ENCODE data around the gene CD46. TPM values are rescaled to one million over a fixed set of nuclear protein-coding genes. Genes with fewer than 3 reads are reported as not detected.

The CD46 gene
- total RNA-seq, 5 donors from 2014 or later (not counting 1 experiment from before 2014, with no cell fraction given): 123 to 152 (median 145) TPM

DNA sequence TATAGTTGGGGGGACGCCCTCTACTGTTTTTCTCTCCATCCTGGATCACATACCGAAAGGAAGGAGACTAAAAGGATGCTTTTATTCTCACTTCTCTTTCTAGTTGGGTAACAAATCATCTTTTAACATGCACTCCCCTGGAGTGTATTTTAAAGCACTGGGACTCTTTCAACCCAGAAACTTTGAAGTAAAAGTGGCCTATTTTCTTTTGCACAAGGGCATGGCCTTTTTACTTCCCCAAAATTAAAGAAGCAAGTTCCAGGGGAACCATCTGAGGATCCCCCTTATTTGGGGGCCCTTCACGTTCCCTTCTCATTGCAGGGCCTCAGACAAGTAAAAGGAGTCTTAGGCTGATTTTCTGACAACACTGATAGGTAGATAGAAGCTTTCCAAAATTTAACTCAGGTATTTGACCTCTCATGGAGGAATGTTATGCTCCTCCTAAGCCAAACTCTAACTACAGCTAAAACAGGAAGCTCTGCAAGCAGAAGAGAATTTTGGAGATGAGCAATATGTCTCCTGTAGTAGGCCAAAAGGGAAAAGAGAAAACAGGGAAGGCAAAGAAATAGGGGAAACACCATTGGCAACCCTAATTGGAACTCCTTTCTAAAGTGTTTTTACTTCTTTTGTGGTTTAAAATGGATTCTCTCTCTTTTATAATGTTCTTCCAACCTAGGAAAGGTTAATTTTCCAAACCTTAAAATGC lies 8.9 kb upstream of the CD46 start:
- no peak for ATAC-seq (replicated peaks in 1 of 4)
- Histone ChIP-seq H3K27me3 (replicated peaks in 1 of 2; ENCODE audit: control insufficient read depth in 2 of 2, extremely low read depth in 1 of 2, insufficient read depth in 2 of 2, low read length in 1 of 2) (peaks cover 0 to 3% of the 10 kb centered on the region in 2 experiments), H3K27ac (ENCODE audit: low read length) (no peak overlapping the region), H3K4me1 (ENCODE audit: control insufficient read depth in 1 of 2, extremely low read depth in 1 of 2, insufficient read depth in 2 of 2, low read length in 2 of 2) (no peaks in the 10 kb centered on the region), H3K9me3 (no peaks in the 10 kb centered on the region), H3K36me3 (ENCODE audit: control insufficient read depth in 2 of 2, extremely low read depth in 1 of 2, insufficient read depth in 1 of 2, low read length in 1 of 2) (no peaks in the 10 kb centered on the region), H3K4me3 (ENCODE audit: control insufficient read depth in 1 of 2, extremely low read depth in 1 of 2, low read length in 1 of 2) (no peak overlapping the region)
- Mint-ChIP-seq H3K4me3 (no peak overlapping the region), H3K27ac (no peak overlapping the region), H3K36me3 (no peaks in the 10 kb centered on the region), H3K9me3 (no peaks in the 10 kb centered on the region), H3K4me1 (peaks cover 10 to 13% (median 11%) of the 10 kb centered on the region in 3 donors), H3K27me3 (no peaks in the 10 kb centered on the region)
- CTCF ChIA-PET: no interaction called here
- POLR2A ChIA-PET: no interaction called here
- WGBS (ENCODE audit: insufficient coverage): no CpG with 5 or more reads among the region's 3 CpGs
- no peak for DNase-seq

- Mint-ChIP-seq H3K4me3 (no peak overlapping the region), H3K9me3 (no peaks in the 10 kb centered on the region), H3K36me3 (no peaks in the 10 kb centered on the region), H3K4me1 (peaks cover 11 to 16% (median 12%) of the 10 kb centered on the region in 3 donors), H3K27me3 (no peaks in the 10 kb centered on the region), H3K27ac (no peak overlapping the region)
- Histone ChIP-seq H3K27ac (ENCODE audit: low read length) (no peak overlapping the region), H3K9me3 (no peaks in the 10 kb centered on the region), H3K36me3 (ENCODE audit: control insufficient read depth in 2 of 2, extremely low read depth in 1 of 2, insufficient read depth in 1 of 2, low read length in 1 of 2) (no peaks in the 10 kb centered on the region), H3K4me1 (ENCODE audit: control insufficient read depth in 1 of 2, extremely low read depth in 1 of 2, insufficient read depth in 2 of 2, low read length in 2 of 2) (peaks cover 3 to 7% of the 10 kb centered on the region in 2 experiments), H3K4me3 (ENCODE audit: control insufficient read depth in 1 of 2, extremely low read depth in 1 of 2, low read length in 1 of 2) (no peak overlapping the region), H3K27me3 (replicated peaks in 1 of 2; ENCODE audit: control insufficient read depth in 2 of 2, extremely low read depth in 1 of 2, insufficient read depth in 2 of 2, low read length in 1 of 2) (peaks cover 0 to 3% of the 10 kb centered on the region in 2 experiments)
- no peak for DNase-seq
- WGBS (ENCODE audit: insufficient coverage): no CpG with 5 or more reads among the region's 4 CpGs
- ChIA-PET POLR2A (interaction anchor here in 1 of 2 donors (0.7 kb wide), 1 partner anchor 11 kb away, joined by 7 read pairs; no protein-coding TSS in a partner anchor), CTCF (no interaction called here)
- no peak for ATAC-seq (replicated peaks in 1 of 4)
Measured at GRCh38 chr1:207744000-207744534, 7.8 kb upstream of the CD46 start.

DNA sequence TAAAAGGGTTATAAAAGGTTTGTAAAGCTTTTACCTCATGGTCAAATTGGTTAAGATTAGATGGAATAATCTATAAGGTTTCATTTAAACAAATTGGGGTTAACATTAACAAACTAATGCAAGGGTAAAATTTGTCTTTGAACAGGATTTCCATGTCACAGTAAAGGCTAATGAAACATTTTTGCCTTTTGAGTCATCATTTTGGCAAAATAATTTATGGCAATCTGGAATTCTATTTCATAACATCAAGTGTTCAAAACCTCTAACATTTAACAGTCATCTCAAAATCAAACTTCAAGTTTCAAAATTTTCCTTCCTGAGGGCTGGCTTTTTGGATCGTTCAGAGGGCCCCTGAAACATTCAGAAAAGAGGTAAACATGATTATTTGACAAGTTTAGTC lies 6.6 kb upstream of the CD46 start:
- CTCF ChIA-PET: no interaction called here
- WGBS (ENCODE audit: insufficient coverage): no CpG with 5 or more reads among the region's 1 CpG
- Histone ChIP-seq H3K9me3 (no peaks in the 10 kb centered on the region), H3K36me3 (ENCODE audit: control insufficient read depth in 2 of 2, extremely low read depth in 1 of 2, insufficient read depth in 1 of 2, low read length in 1 of 2) (no peaks in the 10 kb centered on the region), H3K27ac (ENCODE audit: low read length) (no peak overlapping the region), H3K4me1 (ENCODE audit: control insufficient read depth in 1 of 2, extremely low read depth in 1 of 2, insufficient read depth in 2 of 2, low read length in 2 of 2) (peaks cover 3 to 19% of the 10 kb centered on the region in 2 experiments), H3K27me3 (replicated peaks in 1 of 2; ENCODE audit: control insufficient read depth in 2 of 2, extremely low read depth in 1 of 2, insufficient read depth in 2 of 2, low read length in 1 of 2) (peaks cover 0 to 3% of the 10 kb centered on the region in 2 experiments), H3K4me3 (ENCODE audit: control insufficient read depth in 1 of 2, extremely low read depth in 1 of 2, low read length in 1 of 2) (no peak overlapping the region)
- no peaks in the 10 kb centered on the region for H3K36me3 Mint-ChIP-seq
- peaks cover 20 to 27% (median 20%) of the 10 kb centered on the region in 3 donors for H3K4me1 Mint-ChIP-seq
- ATAC-seq (replicated peaks in 1 of 4): no peak
- no peak overlapping the region for H3K4me3 Mint-ChIP-seq
- no peaks in the 10 kb centered on the region for H3K27me3 Mint-ChIP-seq
- no peaks in the 10 kb centered on the region for H3K9me3 Mint-ChIP-seq
- no peak overlapping the region for H3K27ac Mint-ChIP-seq
- DNase-seq: no peak
- POLR2A ChIA-PET: no interaction called here

- DNase-seq: no peak
- no peak overlapping the region for H3K27ac Mint-ChIP-seq
- Histone ChIP-seq H3K27ac (ENCODE audit: low read length) (no peak overlapping the region), H3K36me3 (ENCODE audit: control insufficient read depth in 2 of 2, extremely low read depth in 1 of 2, insufficient read depth in 1 of 2, low read length in 1 of 2) (no peaks in the 10 kb centered on the region), H3K27me3 (replicated peaks in 1 of 2; ENCODE audit: control insufficient read depth in 2 of 2, extremely low read depth in 1 of 2, insufficient read depth in 2 of 2, low read length in 1 of 2) (peaks cover 0 to 3% of the 10 kb centered on the region in 2 experiments), H3K4me1 (ENCODE audit: control insufficient read depth in 1 of 2, extremely low read depth in 1 of 2, insufficient read depth in 2 of 2, low read length in 2 of 2) (peaks cover 4 to 27% of the 10 kb centered on the region in 2 experiments), H3K9me3 (no peaks in the 10 kb centered on the region), H3K4me3 (ENCODE audit: control insufficient read depth in 1 of 2, extremely low read depth in 1 of 2, low read length in 1 of 2) (no peak overlapping the region)
- no peak for ATAC-seq (replicated peaks in 1 of 4)
- H3K4me1 Mint-ChIP-seq: peaks cover 27 to 34% (median 28%) of the 10 kb centered on the region in 3 donors
- no peaks in the 10 kb centered on the region for H3K27me3 Mint-ChIP-seq
- no peaks in the 10 kb centered on the region for H3K9me3 Mint-ChIP-seq
- no peaks in the 10 kb centered on the region for H3K36me3 Mint-ChIP-seq
- CTCF ChIA-PET: no interaction called here
- POLR2A ChIA-PET: no interaction called here
- H3K4me3 Mint-ChIP-seq: no peak overlapping the region
- 100% methylated on average over 2 of the region's 6 CpGs for WGBS (ENCODE audit: insufficient coverage)
Measured at GRCh38 chr1:207745839-207746767, 5.8 kb upstream of the CD46 start.

DNA sequence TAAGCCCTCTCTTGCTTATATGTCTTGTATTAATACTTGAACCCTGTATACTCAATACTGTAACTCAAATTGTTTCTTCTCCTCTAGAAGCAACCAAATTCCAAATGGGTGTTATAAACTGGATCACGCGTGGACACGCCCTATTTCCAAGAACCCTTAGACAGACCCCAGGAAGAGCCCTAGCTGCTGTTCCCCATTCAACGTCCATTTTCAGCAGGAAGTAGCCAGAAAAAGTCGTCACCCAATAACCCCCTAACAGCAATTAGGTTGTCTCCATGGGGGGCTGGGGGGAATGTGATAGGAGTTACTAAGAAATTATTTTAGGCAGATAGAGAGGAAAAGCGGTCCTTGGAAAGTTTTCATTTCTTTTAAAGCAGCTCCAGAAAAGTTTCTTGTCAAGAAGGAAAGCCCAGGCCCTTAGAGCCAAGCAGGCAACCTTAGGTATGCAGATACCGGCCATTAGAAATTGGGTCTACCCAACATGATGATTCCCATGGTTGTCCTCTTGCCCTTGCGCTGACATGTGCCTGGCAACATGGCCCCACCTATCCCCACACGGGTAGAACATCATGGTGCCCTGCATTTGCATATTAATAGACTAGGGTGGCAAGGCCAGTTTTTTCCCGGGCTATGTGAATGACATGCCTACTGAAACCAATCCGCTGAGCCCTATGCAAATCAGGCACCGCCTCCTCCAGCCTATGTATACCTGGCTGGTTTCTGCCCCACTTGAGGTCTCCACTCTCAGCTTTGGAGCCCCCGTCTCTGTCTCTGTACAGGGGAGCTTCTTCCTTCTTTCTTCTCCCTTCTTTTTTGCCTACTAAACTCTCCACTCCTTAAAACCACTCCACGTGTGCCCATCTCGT lies 4.0 kb upstream of the CD46 start:
- no peaks in the 10 kb centered on the region for H3K27me3 Mint-ChIP-seq
- peaks cover 19 to 30% of the 10 kb centered on the region in 2 experiments for H3K4me1 ChIP-seq (ENCODE audit: control insufficient read depth in 1 of 2, extremely low read depth in 1 of 2, insufficient read depth in 2 of 2, low read length in 2 of 2)
- DNase-seq: no peak
- no peaks in the 10 kb centered on the region for H3K36me3 Mint-ChIP-seq
- CTCF ChIA-PET: no interaction called here
- no peaks in the 10 kb centered on the region for H3K27me3 ChIP-seq (replicated peaks in 1 of 2; ENCODE audit: control insufficient read depth in 2 of 2, extremely low read depth in 1 of 2, insufficient read depth in 2 of 2, low read length in 1 of 2)
- H3K36me3 ChIP-seq (ENCODE audit: control insufficient read depth in 2 of 2, extremely low read depth in 1 of 2, insufficient read depth in 1 of 2, low read length in 1 of 2): no peaks in the 10 kb centered on the region
- H3K27ac Mint-ChIP-seq: no peak overlapping the region
- H3K27ac ChIP-seq (ENCODE audit: low read length): no peak overlapping the region
- peaks cover 38 to 51% (median 42%) of the 10 kb centered on the region in 3 donors for H3K4me1 Mint-ChIP-seq
- POLR2A ChIA-PET: no interaction called here
- no peak for ATAC-seq (replicated peaks in 1 of 4)
- WGBS (ENCODE audit: insufficient coverage): 95% methylated on average over 8 of the region's 15 CpGs
- no peaks in the 10 kb centered on the region for H3K9me3 Mint-ChIP-seq
- no peak overlapping the region for H3K4me3 ChIP-seq (ENCODE audit: control insufficient read depth in 1 of 2, extremely low read depth in 1 of 2, low read length in 1 of 2)
- peak overlapping the region in 1 of 3 donors; percentile 67 for H3K4me3 Mint-ChIP-seq
- H3K9me3 ChIP-seq: no peaks in the 10 kb centered on the region

All from T-cell (primary cell).